Diencephalon (tissue), 1 donor: Measurements from ENCODE around the gene POLQ. TPM values are rescaled to one million over a fixed set of nuclear protein-coding genes. Genes with fewer than 3 reads are reported as not detected.

Source experiments
- total RNA-seq: library from RNA; depleted of rRNA; stranded (reverse); fragments of >200 nt; gene quantifications from one replicate; pipeline ENCODE4 v1.2.3, GENCODE V29; 2014

POLQ gene
- total RNA-seq: 2.5 TPM

GRCh38 chr3:121545574-121546455 is at the start of gene POLQ:
TSS of gene POLQ (minus strand) at chr3:121545988. CDS start at chr3:121545877, 111 bp downstream.

DNA sequence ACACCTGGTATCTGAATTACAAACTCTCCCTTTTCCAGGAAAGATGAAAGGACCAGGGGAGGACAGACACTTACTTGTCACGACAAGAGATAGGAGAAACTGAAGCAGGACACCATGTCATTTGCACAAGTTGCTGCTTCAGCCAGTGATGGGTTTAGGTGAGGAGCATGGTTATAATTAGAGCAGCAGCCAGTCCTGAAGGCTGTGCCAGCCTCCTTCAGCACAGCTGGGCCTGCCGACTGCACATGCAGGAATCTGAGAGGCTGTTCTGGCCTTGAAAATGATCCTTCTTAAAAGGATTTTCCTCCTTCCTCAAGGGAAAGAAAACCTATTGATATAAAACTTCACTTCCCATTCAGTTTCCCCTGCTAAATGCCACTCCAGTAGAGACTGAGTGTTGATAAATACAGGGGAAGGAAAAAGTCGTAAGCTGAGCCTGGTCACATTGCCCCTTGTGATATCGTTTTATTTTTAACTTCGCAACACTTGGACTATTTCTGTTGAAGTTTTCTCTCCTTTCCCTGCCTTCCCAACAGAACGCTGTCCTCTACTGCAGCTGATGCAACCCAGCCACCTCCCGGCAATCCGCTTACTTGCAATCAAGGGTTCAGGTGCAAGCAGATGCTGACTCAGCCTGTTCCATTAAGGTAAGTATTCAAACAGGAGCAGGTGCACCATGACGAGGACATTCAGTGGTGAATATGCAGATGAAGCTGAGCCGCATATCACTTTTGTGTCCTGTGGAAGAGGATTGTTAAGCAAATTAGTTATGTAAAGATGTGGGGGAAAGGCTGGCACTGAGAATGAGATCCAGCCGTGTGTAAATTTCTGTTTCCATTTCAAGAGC is 47.3 kb upstream of the POLQ start, which contains the start of gene FBXO40:
FBXO40 (plus strand) TSS at position 524 of the 847 bp plus-strand sequence. CDS start 27,197 bp downstream, outside the sequence.

DNA sequence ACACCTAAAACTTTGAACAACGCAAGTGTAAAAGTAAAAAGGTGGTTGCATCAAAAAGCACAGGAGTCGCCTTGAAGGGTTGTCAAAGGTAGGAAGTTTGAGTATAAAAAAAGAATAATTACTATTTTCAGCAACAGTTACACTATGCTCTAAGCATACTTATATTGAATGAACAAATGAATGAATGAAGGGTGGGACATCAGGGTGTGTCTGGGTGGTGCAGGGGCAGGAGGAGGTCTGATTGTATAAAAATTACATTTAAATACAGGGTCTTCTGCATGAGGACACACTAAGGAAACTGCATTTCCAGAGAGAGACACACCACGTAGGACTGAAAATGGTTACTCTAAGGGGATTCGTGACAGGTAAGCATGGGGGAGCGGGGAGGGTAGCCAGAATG is 21.9 kb upstream of the POLQ start, which contains the start of gene ARGFX:
ARGFX (plus strand) TSS at position 301 of the 400 bp plus-strand sequence. CDS start 2,765 bp downstream, outside the sequence.

Other genes with a start within 250 kb of the POLQ start
- not detected for gene ARGFX, start 22.0 kb upstream of the POLQ start, total RNA-seq
- gene FBXO40, start 47.4 kb upstream of the POLQ start, total RNA-seq: not detected
- 4.6 TPM for gene HCLS1, start 114.9 kb upstream of the POLQ start, total RNA-seq
- gene GOLGB1, start 203.8 kb upstream of the POLQ start, total RNA-seq: 40.8 TPM